ENCODE measurements around the gene LPAR1. TPM values are rescaled to one million over a fixed set of nuclear protein-coding genes. Genes with fewer than 3 reads are reported as not detected.

Gene LPAR1
- total RNA-seq, 1 donor from 2014 or later = 5.6 TPM

- Mint-ChIP-seq H3K36me3 (ENCODE audit: low read depth, unreplicated experiment) (no peaks in the 10 kb centered on the region), H3K4me1 (ENCODE audit: unreplicated experiment) (no peaks in the 10 kb centered on the region), H3K27ac (ENCODE audit: unreplicated experiment) (no peak overlapping the region), H3K27me3 (ENCODE audit: unreplicated experiment) (no peaks in the 10 kb centered on the region), H3K9me3 (ENCODE audit: unreplicated experiment) (no peaks in the 10 kb centered on the region), H3K4me3 (ENCODE audit: unreplicated experiment) (no peak overlapping the region)
- TF ChIP-seq CTCF (IDR thresholded peaks at IDR 0.05; ENCODE audit: unreplicated experiment) = no peak
- no peak for DNase-seq (ENCODE audit: low spot score)
Observed at GRCh38 chr9:110837401-110838005, 200.8 kb downstream of the LPAR1 start.

- TF ChIP-seq CTCF (IDR thresholded peaks at IDR 0.05; ENCODE audit: unreplicated experiment) = no peak
- no peaks in the 10 kb centered on the region for H3K4me1 Mint-ChIP-seq (ENCODE audit: unreplicated experiment)
- no peak for DNase-seq (ENCODE audit: low spot score)
Observed at GRCh38 chr9:110835859-110836271, 202.4 kb downstream of the LPAR1 start.

GRCh38 chr9:110835404-110835803, 202.9 kb downstream of the LPAR1 start:
- H3K4me3 Mint-ChIP-seq (ENCODE audit: unreplicated experiment) = no peak overlapping the region
- H3K27me3 Mint-ChIP-seq (ENCODE audit: unreplicated experiment) = no peaks in the 10 kb centered on the region
- H3K36me3 Mint-ChIP-seq (ENCODE audit: low read depth, unreplicated experiment) = no peaks in the 10 kb centered on the region
- no peak for DNase-seq (ENCODE audit: low spot score)
- no peak overlapping the region for H3K27ac Mint-ChIP-seq (ENCODE audit: unreplicated experiment)
- no peaks in the 10 kb centered on the region for H3K9me3 Mint-ChIP-seq (ENCODE audit: unreplicated experiment)
- no peak for TF ChIP-seq CTCF (IDR thresholded peaks at IDR 0.05; ENCODE audit: unreplicated experiment)
- H3K4me1 Mint-ChIP-seq (ENCODE audit: unreplicated experiment) = no peaks in the 10 kb centered on the region

More at GRCh38 chr9:110835859-110836271, 202.4 kb downstream of the LPAR1 start:
- Mint-ChIP-seq H3K27ac (ENCODE audit: unreplicated experiment) (no peak overlapping the region), H3K9me3 (ENCODE audit: unreplicated experiment) (no peaks in the 10 kb centered on the region), H3K36me3 (ENCODE audit: low read depth, unreplicated experiment) (no peaks in the 10 kb centered on the region), H3K27me3 (ENCODE audit: unreplicated experiment) (no peaks in the 10 kb centered on the region), H3K4me3 (ENCODE audit: unreplicated experiment) (no peak overlapping the region)

GRCh38 chr9:110832926-110833325, 205.3 kb downstream of the LPAR1 start:
- H3K27me3 Mint-ChIP-seq (ENCODE audit: unreplicated experiment) = no peaks in the 10 kb centered on the region
- TF ChIP-seq CTCF (IDR thresholded peaks at IDR 0.05; ENCODE audit: unreplicated experiment) = no peak
- DNase-seq (ENCODE audit: low spot score) = no peak
- no peak overlapping the region for H3K4me3 Mint-ChIP-seq (ENCODE audit: unreplicated experiment)
- no peaks in the 10 kb centered on the region for H3K4me1 Mint-ChIP-seq (ENCODE audit: unreplicated experiment)
- no peaks in the 10 kb centered on the region for H3K36me3 Mint-ChIP-seq (ENCODE audit: low read depth, unreplicated experiment)
- no peak overlapping the region for H3K27ac Mint-ChIP-seq (ENCODE audit: unreplicated experiment)
- H3K9me3 Mint-ChIP-seq (ENCODE audit: unreplicated experiment) = no peaks in the 10 kb centered on the region

- no peaks in the 10 kb centered on the region for H3K4me1 Mint-ChIP-seq (ENCODE audit: unreplicated experiment)
- TF ChIP-seq CTCF (IDR thresholded peaks at IDR 0.05; ENCODE audit: unreplicated experiment) = no peak
- H3K4me3 Mint-ChIP-seq (ENCODE audit: unreplicated experiment) = no peak overlapping the region
- no peaks in the 10 kb centered on the region for H3K36me3 Mint-ChIP-seq (ENCODE audit: low read depth, unreplicated experiment)
- no peak overlapping the region for H3K27ac Mint-ChIP-seq (ENCODE audit: unreplicated experiment)
- DNase-seq (ENCODE audit: low spot score) = no peak
- H3K9me3 Mint-ChIP-seq (ENCODE audit: unreplicated experiment) = no peaks in the 10 kb centered on the region
- peaks cover 2% of the 10 kb centered on the region for H3K27me3 Mint-ChIP-seq (ENCODE audit: unreplicated experiment)
Observed at GRCh38 chr9:110830495-110830894, 207.8 kb downstream of the LPAR1 start.
